ENCODE measurements around the gene INPP5E.

The INPP5E gene

GRCh38 chr9:136379891-136380290 is 59.8 kb downstream of the INPP5E start:
- DNase-seq, result no peak

- no peak for DNase-seq
These were observed 60.2 kb downstream of the INPP5E start for GRCh38 chr9:136379401-136379800.

GRCh38 chr9:136379003-136379287 is 60.7 kb downstream of the INPP5E start:
- DNase-seq, result no peak

Data from NCI-H774 (cell line).